NB4 (cell line): ENCODE data around the gene VWC2.

Source experiments
- DNase-seq: peaks from one replicate; pipeline ENCODE4 v3.0.0; 2010; ENCODE audit warnings: low read depth
- H3K4me3 ChIP-seq: one replicate; pipeline ENCODE4 v1.5.1; 2011; ENCODE audit warnings: mild to moderate bottlenecking, low read depth, low read length, moderate library complexity
- CTCF ChIP-seq: IDR thresholded peaks from one replicate; pipeline ENCODE4 v1.5.1; 2012; ENCODE audit warnings: low read depth, low read length
- MAX ChIP-seq: IDR thresholded peaks from 2 replicates; pipeline ENCODE4 v1.6.1; 2011; ENCODE audit warnings: low read depth, low read length
- MYC ChIP-seq: IDR thresholded peaks from 2 replicates; pipeline ENCODE4 v1.6.1; 2011; ENCODE audit warnings: low read depth, low read length
- POLR2A ChIP-seq: IDR thresholded peaks from 2 replicates; pipeline ENCODE4 v1.6.1; 2011; ENCODE audit warnings: mild to moderate bottlenecking; ENCODE audit not compliant: insufficient read length; ENCODE audit errors: extremely low read depth

Gene VWC2

GRCh38 chr7:49773218-49773935, at the start of gene VWC2:
Gene VWC2 (plus strand): TSS chr7:49773638. CDS start chr7:49775436, 1,798 bp downstream.
- DNase-seq: no peak
- H3K4me3 ChIP-seq: no peak within 1 kb of the TSS
- TF ChIP-seq MAX: no peak
- no peak for TF ChIP-seq POLR2A

- no peak for TF ChIP-seq MYC
- no peak for TF ChIP-seq POLR2A
- no peak for TF ChIP-seq MAX
- TF ChIP-seq CTCF: no peak
- H3K4me3 ChIP-seq: no peak overlapping the region
- no peak for DNase-seq
Observed at GRCh38 chr7:49724071-49724470, 49.4 kb upstream of the VWC2 start.

- no peak overlapping the region for H3K4me3 ChIP-seq
- DNase-seq: no peak
- TF ChIP-seq CTCF (no peak), MAX (no peak), POLR2A (no peak), MYC (no peak)
Observed at GRCh38 chr7:49731836-49732235, 41.6 kb upstream of the VWC2 start.

GRCh38 chr7:49762666-49763065, 10.8 kb upstream of the VWC2 start:
- TF ChIP-seq POLR2A (no peak), MAX (no peak), CTCF (no peak), MYC (no peak)
- H3K4me3 ChIP-seq: no peak overlapping the region
- DNase-seq: no peak

GRCh38 chr7:49763791-49764190, 9.6 kb upstream of the VWC2 start:
- no peak for DNase-seq

More at GRCh38 chr7:49763791-49764190, 9.6 kb upstream of the VWC2 start:
- H3K4me3 ChIP-seq: no peak overlapping the region
- TF ChIP-seq POLR2A (no peak), MYC (no peak), CTCF (no peak), MAX (no peak)
